Activated effector memory CD4-positive, alpha-beta T cell treated with Interleukin-2 at 50 U/mL for 16 hours (primary cell): Measurements from ENCODE around the gene DGKA.
"Not testable (repeated sequence)": the region's sequence is repeated elsewhere in the genome, so short reads cannot be mapped to it uniquely, and the experiment has no call there.

Source experiments
- DNase-seq: peaks from one replicate; pipeline ENCODE4 v3.0.0-alpha.2; 2020

DGKA gene

GRCh38 chr12:55930771-55931316 is at the start of gene DGKA:
Gene DGKA (plus strand): TSS chr12:55931162. CDS start chr12:55936504, 5,342 bp downstream.
- DNase-seq: peak; percentile 77

GRCh38 chr12:55885113-55885512 is 45.8 kb upstream of the DGKA start:
- DNase-seq: no peak

- no peak for DNase-seq
These were observed 39.7 kb upstream of the DGKA start for GRCh38 chr12:55891310-55891709.

- DNase-seq: no peak
These were observed 37.2 kb upstream of the DGKA start for GRCh38 chr12:55893723-55894122.

GRCh38 chr12:55899082-55899481 is 31.9 kb upstream of the DGKA start:
- DNase-seq: no peak

DNA sequence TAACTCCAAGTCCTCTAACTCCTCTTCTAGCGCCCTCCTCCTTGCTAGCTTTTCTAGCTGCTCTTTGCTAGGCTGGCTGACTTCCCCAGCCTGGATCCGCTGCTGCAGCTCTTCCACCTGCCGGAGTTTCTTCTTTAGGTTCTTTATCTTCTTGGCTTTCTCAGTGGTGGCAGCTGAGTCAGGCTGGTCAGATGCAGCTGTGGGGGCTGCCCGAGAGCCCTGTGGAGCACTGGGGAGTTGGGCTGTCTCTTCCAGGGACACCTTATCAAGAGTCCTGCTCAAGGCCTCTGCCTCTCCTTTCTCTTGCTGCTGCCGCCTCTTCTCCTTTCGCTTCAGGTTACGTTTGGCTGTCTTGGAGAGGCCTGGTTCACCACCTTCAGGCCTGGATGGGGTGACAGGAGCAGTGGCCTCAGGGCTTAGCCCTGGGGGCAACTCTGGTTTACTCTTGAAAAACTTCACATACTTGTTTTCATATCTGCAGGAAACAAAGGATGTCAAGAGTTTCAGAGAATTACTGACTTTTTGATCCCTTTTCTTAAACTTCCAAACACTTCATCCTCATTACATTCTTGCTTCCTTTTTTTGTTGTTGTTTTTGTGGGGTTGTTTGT is 29.0 kb upstream of the DGKA start:
- no peak for DNase-seq

DNA sequence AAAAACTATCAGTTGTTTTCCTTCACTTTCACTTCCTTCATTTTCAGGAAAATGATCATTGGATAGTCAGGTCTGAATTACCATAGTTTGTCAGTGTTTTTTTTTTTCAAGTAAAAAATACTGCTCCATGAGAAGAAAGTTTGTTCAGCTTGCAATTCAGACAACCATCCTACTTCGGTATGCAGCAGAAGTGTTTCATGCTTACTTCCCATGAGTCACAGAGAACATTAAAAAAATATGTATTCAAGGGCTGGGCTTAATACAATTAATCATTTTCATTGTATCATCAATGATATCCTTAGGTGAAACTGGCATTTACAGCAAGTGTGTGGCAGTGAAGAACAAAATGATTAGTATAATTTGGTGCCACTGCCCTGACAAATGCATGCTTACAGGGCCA is 24.9 kb upstream of the DGKA start:
- no peak for DNase-seq

GRCh38 chr12:55908726-55909512 is 22.0 kb upstream of the DGKA start:
- DNase-seq: no peak

- DNase-seq: no peak
These were observed 21.5 kb upstream of the DGKA start for GRCh38 chr12:55909513-55909884.

DNA sequence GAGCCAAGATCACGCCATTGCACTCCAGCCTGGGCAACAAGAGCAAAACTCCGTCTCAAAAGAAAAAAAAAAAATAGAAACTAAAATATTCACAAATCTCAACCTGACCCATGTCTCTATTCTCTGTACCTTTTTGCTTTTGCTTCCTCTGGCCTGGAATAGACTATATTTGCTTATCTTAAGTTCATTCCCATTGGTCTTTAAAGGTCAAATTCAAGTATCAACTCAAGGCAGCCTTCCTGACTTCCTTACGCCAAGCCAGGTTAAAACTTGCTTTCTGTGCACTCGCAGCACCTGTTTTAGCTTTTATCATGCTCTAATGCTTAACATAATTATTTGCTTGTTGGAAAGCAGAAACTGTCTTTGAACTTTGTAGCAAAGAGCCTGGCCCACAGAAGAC is 18.1 kb upstream of the DGKA start:
- DNase-seq: no peak

GRCh38 chr12:55915482-55915859 is 15.5 kb upstream of the DGKA start:
- no peak for DNase-seq

- not testable (repeated sequence) for DNase-seq
These were observed 11.9 kb upstream of the DGKA start for GRCh38 chr12:55919032-55919431.

GRCh38 chr12:55922126-55922525 is 8.8 kb upstream of the DGKA start:
- DNase-seq: no peak

DNA sequence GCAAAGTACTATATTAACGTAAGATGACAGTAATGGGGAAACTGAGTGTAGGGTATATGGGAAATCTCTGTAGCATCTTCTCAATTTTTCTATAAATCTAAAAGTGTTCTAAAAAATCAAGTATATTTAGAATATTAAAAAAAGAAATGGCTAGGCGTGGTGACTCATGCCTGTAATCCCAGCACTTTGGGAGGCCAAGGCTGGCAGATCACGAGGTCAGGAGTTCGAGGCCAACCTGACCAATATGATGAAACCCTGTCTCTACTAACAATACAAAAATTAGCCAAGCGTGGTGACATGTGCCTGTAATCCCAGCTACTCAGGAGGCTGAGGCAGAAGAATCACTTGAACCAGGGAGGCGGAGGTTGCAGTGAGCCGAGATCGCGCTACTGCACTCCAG is 7.3 kb upstream of the DGKA start:
- not testable (repeated sequence) for DNase-seq

GRCh38 chr12:55925371-55925770 is 5.6 kb upstream of the DGKA start:
- DNase-seq: no peak

DNA sequence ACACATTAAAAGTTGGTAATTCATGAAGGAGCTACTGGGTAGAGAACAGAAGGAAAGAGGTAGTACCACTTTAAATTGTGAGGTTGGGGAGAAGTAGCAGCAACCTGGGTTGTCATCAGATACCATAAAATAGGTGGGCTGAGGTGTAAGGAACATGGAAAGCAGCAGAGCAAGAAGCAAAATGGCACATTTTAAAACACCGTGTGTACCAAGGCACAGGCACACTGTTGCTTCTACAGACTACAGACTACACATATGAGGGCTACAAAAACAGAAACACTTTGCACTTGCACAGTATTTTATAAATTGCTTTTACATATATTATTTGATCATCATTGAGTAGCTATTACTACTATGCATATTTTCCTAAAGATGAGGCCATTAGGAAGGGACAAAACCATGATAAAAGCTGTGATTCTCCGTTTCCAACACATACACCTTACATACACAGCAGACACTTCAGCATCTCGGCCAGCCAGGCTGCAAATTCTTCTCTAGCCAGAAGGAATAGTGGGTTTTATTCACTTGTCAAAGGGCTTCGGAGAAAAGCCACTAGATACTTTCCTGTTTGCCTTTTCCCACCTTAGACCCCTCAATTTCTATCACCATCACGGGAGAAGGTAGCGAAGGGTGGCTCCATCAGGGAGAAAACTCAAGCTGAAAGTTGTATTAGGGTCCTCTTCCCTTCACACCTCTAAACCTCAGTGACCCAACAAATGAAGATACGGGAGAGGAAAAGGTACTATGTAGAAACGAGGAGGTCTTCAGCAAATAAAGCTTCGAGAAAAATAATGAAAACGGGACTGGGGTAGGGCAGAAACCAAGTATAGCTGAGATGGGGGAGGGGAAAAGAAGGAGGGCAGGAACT is 4.9 kb upstream of the DGKA start:
- DNase-seq: no peak

GRCh38 chr12:55926738-55927587 is 4.0 kb upstream of the DGKA start:
- peak; percentile 89 for DNase-seq

DNA sequence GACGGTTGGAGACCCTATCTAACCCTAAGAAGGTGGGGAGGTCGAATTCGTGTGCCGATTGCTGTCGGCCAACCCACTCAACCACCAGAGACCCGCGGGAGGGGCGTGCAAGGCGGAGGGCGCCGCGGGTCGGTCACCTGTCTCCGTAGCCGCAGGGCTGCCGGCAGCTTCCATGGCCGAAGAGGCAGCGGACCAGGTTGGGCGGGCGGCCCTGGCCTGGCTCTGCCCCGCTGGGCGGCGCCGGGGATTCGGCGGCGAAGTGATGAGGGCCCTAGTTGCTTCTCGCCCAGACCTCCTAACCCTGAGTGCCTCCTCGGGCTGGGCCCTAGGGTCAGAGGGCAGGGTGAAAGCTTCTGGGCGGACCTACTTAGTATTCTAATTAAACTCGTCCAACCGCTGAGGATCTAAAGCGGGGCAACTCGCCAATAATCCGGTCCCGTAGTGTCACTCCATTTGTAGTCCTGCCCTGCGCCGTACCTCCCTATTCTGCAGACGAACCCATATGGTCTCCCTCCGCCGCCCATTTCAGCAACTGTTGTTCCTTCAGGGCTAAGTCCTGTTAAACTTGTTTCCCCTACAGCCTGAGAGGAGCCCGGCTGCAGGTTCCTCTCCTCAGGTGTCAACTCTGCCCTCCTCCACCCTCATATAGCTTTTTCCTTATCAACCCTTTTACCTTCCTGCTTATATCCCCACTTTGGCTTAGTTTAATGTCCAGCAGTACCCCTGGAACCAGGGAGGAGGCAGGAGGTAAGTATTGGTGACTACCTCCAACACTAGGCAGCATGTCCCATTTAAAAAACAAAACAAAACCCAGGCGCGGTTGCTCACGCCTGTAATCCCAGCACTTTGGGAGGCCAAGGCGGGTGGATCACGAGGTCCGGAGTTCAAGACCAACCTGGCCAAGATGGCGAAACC is 3.1 kb upstream of the DGKA start, which contains the start of gene PYM1:
TSS of gene PYM1 (minus strand) at position 307 of the 915 bp plus-strand sequence. CDS start at position 174, 133 bp downstream.
- peak; percentile 70 for DNase-seq

GRCh38 chr12:55929306-55929791 is 1.6 kb upstream of the DGKA start:
- peak; percentile 90 for DNase-seq

DNA sequence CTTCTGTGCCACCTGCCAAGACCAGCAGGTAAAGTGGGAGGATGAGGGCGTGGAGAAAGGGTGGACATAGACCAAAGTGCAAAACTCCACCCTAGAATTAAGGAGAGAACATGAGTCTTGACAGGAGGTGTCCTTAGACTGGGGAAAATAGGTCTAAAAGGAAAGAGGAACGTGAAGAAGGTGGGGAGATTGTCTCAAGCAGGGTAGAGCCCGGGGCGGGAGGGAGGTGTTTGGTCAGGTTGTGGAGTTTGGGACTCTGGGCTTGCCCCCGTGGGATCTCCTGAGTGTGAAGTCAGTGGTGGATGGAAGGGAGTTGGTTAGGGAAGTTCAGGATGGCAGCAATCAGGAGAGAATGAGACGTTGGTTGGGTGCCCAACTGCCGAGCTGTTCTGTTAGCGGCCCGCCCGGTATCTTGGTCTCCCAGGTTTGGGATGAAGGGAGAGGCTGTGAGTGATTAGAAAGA is 386 bp downstream of the DGKA start:
- no peak for DNase-seq
